ENCODE measurements around the gene GLS.

The GLS gene

DNA sequence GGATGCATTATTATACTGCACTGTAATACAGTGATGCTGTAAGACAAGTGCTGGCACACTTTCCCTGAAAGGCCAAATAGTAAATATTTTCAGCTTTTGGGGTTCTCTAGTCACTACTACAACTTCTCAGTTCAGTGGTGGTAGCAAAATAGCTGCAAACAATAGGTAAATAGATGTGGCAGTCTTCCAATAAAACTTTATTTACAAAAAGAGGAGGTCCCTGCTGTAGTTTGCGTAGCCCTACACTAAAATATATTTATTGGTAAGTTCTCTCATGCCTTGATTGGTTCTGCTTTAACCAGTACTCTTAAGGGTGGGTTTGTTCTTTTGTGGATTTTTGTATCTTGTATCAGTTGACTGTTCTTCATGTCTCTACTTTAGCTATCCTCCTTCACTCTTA, 7.8 kb downstream of the GLS start:
- DNase-seq, result no peak

DNA sequence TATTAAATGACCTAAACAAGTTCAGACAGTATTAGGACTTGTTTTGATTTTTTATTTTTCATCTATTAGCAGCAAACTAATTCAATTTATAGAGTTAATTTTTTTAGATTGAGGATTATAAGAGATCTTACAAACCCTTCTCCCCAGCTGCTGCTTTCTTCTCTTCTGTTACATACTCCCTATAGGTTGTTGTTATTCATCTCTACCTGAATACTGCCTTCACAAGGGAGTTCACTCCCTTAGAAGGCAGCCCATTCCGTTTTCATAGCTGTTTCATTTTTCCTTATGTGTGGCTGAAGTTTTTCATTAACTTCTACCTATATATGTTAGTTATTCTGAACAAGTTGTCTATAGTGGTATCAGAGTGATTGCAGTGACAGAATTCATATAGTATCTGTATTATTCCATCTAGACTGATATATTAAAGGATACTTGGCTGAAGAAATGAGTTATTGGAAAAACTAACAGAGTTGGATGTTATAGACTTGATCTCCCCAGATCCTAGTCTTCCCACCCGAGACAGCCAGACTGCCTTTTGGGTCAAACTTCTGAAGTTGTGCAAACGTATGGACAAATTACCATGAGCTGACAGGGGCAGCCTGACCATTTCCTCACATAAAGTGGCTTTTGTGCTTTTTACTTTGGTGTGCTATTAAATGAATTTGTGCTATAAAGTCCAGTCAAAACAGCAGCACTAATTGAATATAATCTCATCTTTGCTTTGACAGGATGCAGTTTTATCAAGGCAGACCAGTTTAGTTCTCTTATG, 8.7 kb downstream of the GLS start:
- DNase-seq, result no peak

DNA sequence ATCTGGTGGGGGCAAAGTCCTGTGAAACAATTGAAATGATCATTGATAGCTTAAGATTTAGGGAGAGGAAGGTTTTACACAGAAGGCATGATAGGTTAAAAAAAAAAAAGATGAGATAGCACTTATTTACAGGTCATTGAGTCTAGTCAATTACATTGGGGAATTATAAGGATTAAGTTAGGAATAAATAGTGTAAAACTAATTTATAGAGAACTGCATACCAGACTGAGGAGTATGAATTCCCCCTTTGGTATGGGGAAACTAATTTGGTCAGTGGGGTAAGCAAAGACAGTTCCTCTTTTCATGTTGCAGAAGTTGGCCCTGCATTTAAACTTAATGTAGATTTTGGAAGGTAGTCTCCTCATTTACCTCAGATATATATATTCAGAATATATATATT, 10.8 kb downstream of the GLS start:
- DNase-seq, result peak; percentile 35

DNA sequence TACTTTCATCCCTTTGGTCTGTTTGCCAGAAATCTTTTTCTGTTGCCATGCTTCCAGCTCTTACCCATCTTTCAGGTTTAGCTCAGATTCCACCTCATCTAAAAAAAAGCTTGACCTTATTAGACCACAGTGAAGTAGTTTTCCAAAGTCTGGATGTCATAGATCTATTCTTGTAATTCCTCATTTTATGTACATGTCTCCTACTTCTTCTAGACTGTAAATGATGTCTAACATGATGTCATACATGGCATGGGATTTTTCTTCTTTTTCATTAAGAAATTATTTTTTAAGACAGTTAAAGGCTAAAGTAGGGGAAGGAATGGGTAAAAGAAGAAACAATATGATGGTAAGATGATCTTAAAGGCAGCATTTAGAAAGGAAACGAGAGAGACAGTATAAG, 11.3 kb downstream of the GLS start:
- no peak for DNase-seq

DNA sequence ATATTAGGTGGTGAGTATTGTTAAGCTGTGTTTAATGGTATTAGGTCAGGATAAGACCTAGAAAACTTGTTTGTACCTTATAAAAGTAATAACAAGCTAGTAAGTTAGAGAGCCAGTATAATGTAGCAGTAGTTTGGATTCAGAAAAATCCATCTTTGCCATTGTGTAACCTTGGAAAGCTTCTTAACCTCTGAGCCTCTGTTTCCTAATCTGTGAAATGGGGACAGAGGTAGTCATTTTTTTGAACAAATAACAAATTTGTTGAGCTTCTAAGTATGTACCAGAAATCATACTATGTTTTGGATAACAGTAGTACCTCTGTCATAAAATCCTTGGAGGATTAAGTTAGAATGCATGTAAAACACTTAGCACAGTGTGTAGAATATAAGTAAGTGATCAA, 12.5 kb downstream of the GLS start:
- DNase-seq, result no peak

DNA sequence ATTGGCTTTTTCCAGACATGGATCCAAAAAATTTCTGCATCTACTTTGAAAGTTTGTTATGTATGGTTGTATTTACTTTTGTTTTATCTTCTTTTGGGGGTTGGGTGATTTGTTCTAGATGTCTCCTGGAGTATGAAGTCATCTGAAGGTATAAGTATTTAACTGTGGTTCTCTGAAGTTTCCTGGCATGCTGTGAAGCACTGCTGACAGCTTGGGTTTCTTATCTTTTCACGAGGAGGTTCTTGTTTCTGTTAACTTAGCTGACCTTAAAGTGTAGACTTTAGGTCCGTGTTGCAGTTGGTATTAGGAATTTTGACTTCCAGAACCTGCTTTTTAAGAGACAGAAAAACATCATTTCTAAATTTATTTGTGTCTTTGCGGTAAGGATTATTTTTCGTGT, 15.9 kb downstream of the GLS start:
- no peak for DNase-seq

DNA sequence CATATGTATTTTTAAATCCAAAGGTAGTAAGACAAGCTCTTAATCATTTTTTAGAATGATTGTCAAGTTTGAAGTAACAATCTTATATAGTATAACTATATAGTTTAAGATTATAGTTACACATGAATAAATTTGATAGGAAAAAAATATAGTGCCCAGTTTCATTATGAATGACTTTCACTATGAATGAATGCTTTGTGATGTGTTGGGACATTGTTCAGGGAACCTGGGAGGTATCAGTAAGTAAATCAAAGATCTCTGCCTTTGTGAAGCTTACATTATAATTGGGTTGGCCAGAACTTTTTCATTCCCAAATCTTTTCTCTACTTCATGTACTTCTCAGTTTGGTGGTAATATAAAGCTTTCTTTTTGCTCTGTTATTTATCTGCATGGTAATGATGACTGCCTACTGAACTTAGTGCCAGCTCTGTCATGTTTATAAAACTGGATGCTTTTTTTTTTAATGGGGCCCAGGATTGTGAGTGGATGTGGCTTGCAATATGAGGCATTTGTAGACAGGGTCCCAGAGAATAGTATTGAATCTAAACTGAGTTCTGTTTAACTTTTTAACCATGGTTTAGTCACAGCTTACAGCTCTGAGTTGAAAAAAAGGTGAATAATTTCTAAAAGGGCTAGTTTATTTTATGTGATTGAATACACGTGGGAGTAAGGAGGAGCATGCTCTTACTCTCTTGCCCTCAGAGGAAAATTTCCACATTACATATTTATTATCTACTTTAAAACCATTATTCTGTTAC, 23.3 kb downstream of the GLS start:
- no peak for DNase-seq

DNA sequence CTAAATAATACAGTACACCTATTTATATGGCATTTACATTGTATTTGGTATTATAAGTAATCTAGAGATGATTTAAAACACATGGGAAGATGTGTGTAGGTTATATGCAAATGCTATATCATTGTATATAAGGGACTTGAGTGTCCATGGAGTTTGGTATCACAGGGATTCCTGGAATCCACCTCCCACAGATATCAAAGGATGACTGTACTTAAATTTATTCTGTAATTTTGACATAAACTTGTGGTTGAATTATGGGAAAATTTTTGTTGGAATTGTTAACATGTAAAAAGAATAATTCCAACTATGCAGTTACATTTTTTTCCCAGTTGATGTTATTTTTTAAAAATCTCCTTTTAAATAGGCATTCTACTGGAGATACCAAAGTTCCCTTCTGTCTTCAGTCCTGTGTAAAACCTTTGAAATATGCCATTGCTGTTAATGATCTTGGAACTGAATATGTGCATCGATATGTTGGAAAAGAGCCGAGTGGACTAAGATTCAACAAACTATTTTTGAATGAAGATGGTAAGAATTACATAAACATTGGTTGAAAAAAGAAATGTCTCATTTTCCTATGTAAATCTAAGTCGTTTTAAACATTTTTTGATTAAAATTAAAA, 24.1 kb downstream of the GLS start:
- no peak for DNase-seq

DNA sequence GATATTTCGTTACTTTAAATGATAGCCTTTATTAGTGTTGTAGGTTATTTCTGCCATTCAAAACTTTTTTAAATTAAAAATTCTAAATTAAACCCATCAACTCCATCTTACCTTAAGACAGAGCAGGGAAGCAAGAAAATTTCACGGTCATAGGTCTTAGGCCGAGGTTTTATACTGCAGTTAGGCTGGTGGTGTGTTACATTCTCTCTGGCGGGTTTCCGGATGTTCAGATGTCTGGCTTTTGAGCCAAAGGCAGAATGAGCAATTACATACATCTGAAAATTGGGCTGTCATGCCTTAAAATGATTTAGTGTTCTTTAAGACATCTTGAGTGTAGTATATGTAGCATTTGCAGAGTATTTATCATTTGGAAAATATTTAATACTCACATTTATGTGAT, 27.9 kb downstream of the GLS start:
- DNase-seq, result no peak

DNA sequence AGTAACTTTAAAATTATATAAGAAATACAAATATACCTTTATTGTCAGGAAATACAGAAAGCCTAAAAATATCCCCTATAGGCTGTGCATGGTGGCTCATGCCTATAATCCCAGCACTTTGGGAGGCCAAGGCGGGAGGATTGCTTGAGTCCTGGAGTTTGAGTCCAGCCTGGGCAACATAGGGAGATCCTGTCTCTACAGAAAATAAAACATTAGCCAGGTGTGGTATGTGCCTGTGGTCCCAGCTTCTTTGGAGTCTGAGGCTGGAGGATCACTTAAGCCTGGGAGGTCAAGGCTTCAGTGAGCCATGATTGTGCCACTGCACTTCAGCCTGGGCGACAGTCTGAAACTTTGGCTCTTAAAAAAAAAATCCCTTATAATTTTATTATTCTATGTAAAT, 29.1 kb downstream of the GLS start:
- DNase-seq, result no peak

DNA sequence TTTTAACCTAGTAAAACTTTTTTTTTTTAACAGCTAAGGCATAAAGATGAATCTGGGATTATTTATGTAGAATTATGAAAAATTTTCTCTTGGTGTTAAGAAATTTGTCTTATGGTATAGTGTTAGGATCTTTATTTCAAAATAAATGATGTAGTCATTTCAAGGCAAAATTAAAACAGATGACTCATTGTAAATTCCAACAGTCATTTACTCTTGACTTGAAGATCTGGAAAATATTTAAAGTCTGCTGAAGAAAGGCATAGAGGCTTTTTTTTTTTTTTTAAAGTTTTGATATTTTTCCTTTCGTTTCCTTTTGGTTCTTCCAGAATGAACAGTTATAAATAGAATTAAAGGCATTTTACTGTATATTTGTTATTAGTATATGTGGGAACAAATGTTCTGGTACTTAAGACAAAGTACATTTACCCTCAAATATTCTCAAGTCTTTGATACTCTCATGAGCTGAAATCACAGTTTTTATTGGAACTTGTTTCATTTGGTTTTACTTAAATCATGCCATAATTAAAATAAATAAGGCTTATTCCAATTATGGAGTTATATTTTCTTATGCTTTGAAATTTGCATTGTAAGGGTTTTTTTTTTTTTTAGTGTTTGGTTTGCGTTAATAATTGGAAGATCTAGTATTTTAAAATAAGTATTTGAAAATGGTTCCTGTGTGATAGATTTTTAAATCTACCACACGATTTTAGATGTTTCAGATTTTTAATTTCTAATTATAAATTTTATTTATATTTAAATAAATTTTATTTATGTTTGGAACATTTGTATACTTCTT, 29.9 kb downstream of the GLS start:
- DNase-seq, result no peak

DNA sequence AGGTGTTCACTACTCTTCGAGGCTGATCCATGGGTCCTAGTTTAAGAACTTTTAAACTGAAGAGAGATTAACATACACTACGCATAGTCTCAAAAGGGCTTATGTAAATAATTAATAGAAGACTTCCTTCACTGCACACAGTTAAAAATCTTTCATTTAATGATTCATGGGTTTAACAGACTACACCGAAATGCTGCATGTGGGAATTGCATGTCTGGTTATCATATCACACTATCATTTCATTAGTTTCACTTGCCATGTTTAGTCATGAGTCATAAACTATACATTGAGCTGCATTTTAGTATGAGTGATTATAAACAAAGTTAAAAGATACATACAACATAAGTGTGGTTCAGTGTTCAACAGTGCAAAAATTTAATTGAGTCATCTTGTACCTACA, 31.2 kb downstream of the GLS start:
- no peak for DNase-seq

DNA sequence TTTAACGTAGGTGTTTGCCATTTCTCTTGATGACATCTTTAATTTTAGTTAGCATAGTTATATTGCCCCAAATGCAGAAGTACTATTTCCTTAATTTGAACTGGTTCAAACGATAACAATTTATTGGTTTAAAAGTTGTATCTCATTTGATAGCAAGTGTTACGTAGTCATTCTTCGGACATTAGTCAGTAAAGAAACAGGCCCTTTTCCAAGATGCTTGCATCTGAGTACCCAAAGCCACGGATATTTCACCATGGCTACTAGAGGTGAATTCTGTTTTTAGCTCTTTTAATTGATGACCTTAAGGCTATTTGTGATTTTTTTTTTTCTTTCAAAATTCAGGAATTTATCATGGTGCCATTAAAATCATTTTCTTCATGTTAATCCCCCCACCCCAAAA, 32.1 kb downstream of the GLS start:
- DNase-seq, result no peak

DNA sequence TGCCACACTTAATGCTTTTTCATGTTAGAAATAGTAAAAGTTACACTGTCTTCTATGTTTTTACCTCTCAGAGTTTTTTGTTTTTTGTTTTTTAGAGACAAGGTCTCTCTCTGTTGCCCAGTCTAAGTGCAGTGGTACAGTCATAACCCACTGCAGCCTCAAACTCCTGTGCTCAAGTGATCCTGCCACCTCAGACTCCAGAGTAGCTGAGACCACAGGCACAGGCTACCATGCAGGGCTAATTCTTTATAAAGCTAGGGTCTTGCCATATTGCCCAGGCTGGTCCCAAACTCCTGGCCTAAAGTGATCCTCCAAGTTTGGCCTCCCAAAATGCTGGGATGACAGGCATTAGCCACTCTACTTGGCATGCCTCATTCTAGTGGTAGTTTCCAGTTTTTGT, 33.1 kb downstream of the GLS start:
- no peak for DNase-seq

DNA sequence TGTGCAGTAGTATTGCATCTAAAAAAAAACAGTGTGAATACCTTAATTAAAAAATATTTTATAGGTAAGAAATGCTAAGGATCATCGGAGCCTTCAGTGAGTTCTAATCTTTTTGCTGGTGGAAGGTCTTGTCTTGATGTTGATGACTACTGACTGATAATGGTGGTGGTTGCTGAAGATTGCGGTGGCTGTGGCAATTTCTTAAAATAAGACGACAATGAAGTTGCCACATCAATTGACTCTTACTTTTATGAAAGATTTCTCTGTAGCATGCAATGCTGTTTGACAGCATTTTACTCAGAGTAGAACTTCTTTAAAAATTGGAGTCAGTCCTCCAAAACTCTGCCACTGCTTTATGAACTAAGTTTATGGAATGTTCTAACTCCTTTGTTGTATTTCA, 36.2 kb downstream of the GLS start:
- no peak for DNase-seq

DNA sequence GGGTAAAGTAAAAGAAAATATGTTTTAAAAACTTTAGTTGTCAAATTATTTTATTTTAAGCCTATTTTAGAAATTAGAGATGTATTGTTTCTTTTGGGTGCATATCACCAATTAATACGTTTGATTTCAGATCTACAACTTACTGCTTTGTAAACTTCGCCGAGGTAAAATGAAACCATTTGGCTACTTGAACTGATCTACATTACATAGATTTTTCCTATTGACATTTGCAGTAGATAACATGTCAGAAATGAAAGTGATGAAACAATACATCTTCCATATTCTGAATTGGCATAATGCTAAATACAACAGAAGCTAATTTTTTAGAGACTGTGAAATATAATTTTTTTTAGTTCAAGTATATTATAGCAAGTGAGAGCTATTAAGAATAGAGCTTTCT, 39.5 kb downstream of the GLS start:
- no peak for DNase-seq

DNA sequence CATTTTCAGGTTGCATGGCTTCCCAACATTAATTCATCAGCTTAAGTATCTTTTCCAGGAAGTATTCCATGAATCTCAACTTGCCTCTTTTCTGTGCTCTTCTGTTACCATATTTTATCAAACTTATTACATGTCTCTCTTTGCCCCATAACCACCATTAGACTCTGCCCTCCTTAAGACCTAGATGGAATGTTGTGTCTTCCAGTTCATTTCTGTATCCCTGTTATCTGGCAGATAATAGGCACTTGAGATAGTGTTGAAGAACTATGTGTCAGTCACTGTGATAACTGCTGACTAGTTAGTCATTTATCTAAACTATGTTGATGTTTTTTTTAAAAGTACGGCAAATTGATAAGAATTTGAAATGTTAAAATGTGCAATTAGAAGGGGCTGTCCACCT, 41.8 kb downstream of the GLS start:
- no peak for DNase-seq

DNA sequence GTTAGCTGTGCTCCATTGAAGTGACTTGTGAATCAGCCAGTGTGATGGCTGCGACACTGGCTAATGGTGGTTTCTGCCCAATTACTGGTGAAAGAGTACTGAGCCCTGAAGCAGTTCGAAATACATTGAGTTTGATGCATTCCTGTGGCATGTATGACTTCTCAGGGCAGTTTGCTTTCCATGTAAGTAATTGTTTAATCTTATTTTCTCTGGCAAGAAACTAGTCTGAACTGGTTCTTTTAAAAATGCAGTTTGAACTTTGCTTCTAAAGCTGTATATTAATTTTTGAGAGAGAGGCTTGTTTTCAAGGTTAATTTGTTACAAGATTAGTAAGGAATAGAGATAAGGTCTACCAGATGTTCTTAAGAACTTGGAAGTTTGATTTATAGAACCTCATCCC, 46.7 kb downstream of the GLS start:
- DNase-seq, result no peak

DNA sequence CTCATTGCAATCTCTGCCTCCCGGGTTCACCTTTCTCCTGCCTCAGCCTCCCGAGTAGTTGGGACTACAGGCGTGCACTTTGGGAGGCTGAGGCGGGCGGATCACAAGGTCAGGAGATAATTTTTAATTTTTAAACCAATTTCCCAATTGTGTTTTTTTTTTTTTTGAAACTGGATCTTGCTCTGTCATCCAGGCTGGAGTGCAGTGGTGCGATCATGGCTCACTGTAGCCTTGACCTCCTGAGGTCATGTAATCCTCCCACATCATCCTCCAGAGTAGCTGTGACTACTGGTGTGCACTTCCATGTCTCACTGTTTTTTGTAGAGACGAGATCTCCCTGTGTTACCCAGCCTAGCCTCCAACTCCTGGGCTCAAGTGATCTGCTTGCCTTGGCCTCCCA, 49.3 kb downstream of the GLS start:
- DNase-seq, result no peak

DNA sequence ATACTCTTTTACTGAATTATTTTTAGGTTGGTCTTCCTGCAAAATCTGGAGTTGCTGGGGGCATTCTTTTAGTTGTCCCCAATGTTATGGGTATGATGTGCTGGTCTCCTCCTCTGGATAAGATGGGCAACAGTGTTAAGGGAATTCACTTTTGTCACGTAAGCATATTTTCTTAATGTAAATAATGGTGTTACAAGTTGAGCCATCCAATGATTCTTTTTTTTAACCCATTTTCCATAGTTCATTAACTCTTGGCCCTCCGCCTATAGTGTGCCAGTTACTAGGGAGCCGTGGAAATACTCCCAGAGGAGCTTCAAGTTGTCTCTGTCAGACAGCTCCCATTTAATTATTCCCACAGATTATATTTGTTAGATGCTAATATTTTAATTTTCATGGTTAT, 49.8 kb downstream of the GLS start:
- DNase-seq, result no peak

DNA sequence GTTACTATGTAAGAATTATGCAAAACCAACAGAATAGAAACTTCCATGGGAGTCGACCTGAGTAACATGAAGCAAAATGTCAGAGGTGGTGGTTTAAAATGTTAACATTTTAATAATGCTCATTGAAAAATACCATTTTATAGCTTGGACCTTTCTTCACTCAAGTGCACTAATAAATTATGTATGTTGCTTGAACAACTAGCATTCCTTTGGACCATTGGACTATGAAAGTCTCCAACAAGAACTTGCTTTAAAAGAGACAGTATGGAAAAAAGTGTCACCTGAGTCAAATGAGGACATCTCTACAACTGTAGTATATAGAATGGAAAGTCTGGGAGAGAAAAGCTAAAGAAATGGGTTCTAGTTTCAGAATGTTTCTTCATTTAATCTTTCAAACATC, 51.9 kb downstream of the GLS start:
- no peak for DNase-seq

DNA sequence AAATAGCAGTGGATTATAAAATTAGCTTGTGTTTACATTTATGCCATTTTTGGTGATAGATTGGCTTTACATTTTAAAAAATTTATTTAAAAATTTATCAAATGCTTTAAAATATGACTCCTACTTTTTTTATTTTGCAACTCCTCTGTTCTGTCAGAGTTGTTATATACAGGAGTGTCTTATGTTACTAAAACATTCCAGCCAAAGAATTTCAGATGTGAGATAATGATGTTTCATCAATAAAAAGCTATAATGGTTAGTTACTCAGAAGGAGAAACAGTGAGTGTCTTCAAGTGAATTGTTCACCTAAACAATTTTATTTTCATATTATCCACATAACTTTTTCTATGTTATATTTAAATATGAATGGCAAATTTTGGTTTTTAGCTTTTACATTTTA, 52.7 kb downstream of the GLS start:
- no peak for DNase-seq

DNA sequence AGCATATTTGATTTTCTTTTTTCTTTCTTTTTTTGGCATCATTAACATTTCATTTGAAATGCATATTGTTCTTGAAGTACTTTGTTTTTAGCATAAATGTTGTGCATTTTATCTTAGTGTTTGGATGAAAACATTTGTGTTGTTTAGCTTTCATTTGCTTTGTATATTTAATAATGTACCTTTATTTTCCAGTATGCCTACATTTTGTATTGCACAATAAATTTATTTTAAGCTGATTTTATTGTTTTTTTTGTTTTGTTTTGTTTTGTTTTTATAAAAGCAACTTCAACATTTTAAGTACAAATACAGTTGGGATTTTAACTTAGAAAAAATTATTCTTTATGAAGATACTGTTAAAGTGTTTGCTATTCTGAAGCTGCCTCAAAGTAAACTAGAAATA, 54.4 kb downstream of the GLS start:
- DNase-seq, result no peak

Measured in KG1 (cell line).